Stimulated activated CD4-positive, alpha-beta T cell treated with anti-CD3 and anti-CD28 coated beads, Interleukin-12 subunit alpha, Interleukin-12 subunit beta, amount 100 ng/mL, for 4 hours (primary cell): ENCODE measurements around the gene ERP44.
A peak's percentile ranks its signal among the peaks of the same experiment; 100 is the strongest.
"Not testable (repeated sequence)": the region's sequence is repeated elsewhere in the genome, so short reads cannot be mapped to it uniquely, and the experiment has no call there.

ENCODE experiments used
- DNase-seq: peaks from one replicate; pipeline ENCODE4 v3.0.0-alpha.2; 2020

Gene ERP44

GRCh38 chr9:100098887-100099721, at the start of gene ERP44, which contains the start of gene INVS:
Gene ERP44 (minus strand): TSS chr9:100099000. CDS start chr9:100098840, 160 bp downstream.
Gene INVS (plus strand): TSS chr9:100099243. CDS start chr9:100104522, 5,279 bp downstream.
- peak; percentile 92 for DNase-seq

GRCh38 chr9:100145976-100146375, 47.2 kb upstream of the ERP44 start:
- not testable (repeated sequence) for DNase-seq

DNA sequence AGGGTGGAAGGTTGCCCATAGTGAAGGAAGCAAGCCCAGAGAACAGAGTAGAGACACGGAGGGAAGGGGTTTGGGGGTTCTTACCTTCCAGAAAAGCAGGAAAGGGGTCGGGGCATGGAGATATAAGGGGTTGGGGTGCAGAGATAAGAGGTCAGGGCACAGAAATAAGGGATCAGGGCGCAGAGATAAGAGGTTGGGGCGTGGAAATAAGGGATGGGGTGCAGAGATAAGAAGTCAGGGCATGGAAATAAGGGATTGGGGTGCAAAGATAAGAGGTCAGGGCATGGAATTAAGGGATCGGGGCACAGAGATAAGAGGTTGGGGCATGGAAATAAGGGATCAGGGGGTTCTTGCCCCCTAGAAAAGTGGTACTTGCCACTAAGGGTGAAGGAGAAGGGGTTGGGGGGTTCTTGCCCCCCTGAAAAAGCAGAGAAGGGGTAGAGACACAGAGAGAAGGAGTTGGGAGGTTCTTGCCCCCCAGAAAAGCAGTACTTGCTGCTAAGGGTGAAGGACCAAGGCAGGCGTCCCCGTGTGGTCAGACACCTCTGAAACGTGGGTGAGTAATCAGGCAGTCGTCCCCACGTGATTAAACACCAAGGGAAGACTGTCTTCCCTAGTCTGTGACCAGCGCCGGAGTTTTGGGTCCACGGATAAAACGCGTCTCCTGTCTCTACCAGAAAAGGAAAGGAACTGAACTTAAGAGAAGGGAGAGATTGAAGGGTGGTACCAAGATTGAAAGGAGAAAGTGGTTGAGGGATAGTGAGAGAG, 46.6 kb upstream of the ERP44 start:
- DNase-seq = not testable (repeated sequence)

DNA sequence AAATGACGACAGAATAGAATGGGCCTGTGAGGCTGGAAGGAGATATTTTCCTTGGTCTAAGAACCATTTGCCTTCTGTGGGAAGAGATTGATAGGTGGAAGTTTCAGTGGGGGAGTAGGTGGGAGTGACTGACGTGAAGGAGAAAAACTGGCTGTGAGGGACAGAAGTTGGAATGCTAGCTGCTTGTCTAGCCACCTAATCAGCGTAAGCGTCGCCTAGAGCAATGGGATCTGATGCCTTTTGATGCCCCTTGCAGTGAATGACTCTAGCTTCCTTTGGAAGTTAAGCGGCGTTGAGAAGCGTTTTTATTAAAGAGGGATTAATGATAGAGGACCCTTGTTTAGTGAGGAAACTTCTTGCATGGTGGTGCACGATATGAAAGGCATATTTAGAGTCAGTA, 43.1 kb upstream of the ERP44 start:
- not testable (repeated sequence) for DNase-seq

GRCh38 chr9:100140303-100140702, 41.5 kb upstream of the ERP44 start:
- DNase-seq = not testable (repeated sequence)

- not testable (repeated sequence) for DNase-seq
Observed at GRCh38 chr9:100136799-100137198, 38.0 kb upstream of the ERP44 start.

- no peak for DNase-seq
Observed at GRCh38 chr9:100134731-100135130, 35.9 kb upstream of the ERP44 start.

DNA sequence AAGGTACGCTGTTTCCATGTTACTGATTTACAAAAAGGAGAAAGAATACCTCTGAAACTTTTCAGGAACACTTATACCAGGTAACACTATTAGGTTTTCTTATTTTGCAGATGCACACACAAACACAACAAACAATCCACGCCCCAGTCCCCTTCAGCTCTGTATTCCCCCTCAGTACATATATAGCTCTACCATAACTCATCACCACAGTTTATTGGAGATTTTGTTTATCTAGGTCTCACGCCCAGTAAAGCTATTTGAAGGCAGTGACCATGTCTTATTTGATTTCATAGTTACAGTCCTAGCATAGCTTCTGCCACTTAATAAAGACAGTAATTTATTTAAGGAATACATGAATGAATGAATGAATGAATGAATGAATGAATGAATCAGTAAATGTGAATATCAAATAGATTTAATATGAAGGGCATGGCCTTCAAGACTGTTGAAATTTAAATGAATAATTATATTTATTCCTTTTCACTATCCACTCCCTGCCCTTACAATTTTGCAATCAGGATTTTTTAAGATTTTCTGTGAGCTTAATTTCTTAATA, 33.2 kb upstream of the ERP44 start:
- DNase-seq = no peak

- DNase-seq = no peak
Observed at GRCh38 chr9:100131216-100131615, 32.4 kb upstream of the ERP44 start.

DNA sequence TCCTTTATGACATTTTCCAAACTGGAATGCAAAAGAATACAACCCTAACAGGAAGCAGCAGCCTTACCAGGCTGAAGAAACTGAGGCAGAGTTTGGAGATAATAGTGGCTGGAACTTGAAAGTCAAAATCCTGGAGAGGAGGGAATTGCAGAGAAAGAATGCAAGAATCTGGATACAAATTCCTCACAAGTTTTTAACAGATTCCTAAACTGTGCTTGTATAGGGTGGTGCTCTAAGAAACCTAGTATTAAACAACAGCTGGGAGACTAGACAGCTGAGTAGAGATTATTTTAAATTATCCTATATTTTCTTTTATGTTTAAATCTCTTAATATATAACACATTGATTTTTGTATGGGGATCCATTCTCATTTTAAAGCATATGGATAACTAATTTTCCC, 31.0 kb upstream of the ERP44 start:
- no peak for DNase-seq

DNA sequence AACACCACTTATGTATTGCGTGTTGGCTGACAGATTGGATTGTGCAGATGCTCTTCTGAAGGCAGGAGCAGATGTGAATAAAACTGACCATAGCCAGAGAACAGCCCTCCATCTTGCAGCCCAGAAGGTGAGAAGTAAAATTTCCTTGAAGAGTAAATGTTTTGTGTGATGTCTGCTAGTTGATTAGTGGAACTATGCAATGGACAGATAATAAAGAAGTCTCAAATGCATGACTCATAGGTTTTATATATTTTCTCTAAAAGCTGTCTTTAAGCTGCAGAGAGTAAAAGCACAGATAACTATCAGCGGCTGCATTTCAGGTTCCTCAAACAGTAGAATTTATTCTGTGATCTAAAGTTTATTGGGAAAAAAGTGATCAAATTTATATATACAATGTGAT, 27.6 kb upstream of the ERP44 start:
- no peak for DNase-seq

DNA sequence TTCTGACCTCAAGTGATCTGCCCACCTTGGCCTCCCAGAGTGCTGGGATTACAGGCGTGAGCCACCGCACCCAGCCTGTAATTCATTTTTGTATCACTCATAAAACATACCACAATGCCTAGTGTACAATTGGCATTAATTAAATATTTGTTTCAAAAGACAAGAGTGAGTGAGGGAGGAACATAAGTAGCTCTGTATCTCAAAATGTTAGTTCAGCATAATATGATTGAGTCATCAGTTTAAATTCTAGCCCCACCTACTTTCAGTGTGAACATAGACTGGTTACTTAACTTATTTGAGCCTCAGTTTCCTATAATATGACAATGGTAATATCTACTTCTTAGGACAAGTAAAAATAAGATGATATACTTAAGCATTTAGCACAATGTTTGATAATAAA, 27.1 kb upstream of the ERP44 start:
- DNase-seq = no peak

- no peak for DNase-seq
Observed at GRCh38 chr9:100125236-100125635, 26.4 kb upstream of the ERP44 start.

DNA sequence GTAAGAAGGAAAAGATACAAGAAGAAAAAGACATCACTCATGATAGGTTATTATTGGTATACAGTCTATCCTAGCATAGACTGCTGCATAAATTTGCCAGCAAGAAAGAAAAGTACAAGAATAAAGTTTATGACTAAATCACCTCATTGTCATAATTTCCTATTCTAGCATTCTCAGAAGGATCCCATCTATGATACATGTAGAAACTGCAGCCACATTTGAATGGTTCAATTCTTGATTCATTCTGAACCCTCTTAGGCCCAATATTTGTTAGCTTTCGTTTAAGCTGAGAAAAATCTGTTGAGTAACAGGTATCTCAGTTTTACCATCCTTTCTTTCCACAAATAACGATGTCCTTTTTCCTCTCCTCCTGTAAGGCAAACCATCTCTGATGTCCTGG, 21.5 kb upstream of the ERP44 start:
- no peak for DNase-seq

DNA sequence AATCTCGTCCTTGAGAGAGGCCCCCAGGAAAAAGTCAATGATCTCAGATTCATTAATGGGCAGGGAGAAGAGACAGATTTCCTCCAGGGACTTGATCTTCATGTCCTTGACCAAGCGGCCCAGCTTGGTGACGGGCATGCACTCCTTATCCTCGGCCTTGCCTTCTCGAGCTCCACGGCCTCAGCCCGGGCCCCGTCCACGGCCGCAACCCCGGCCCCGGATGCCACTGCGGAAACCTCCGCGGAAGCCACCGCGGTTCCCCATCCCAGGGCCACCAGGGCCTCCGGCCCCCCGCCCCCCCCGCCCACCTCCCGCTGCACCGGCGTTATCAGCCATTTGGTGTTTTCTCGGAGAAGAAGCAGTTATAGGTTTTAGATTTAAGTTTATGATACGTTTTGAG, 18.5 kb upstream of the ERP44 start:
- no peak for DNase-seq

GRCh38 chr9:100112677-100113336, 14.0 kb upstream of the ERP44 start:
- no peak for DNase-seq

DNA sequence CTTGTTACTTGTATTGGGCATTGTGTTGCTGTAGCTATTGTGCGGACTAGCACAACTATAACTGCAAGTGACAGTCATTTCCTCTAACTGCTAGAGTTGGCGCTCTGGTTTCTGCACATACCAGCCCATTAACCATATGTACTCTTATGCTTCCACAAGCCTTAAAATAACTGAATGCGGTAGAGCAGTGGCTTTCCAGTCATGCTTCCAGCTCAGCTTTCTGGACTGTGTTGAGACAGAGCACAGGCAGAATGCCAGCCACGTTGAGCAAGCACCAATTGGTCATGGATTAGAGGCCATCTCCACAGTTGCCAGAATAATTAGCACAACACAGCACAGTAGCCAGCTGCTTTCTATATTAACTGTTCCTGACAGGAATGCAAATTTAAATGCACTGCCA, 12.4 kb upstream of the ERP44 start:
- DNase-seq = no peak

DNA sequence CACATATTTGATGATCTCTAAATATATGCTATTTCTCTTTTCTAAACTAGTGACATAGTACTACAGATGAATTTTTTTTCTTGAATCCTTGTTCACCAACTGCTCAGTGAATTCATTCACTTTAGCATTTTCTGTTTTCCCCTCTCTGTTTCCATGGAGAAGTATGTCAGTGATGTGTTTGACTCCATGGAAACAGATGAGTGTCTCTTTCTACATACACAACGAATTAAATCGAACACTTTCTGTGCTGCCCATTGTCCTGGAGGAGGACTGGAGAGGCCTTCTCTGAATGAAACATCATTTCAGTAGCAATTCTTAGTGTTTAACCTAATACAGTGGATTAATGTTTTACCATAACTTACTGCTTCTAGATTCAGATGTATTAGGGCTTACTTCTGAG, 9.8 kb upstream of the ERP44 start:
- no peak for DNase-seq

DNA sequence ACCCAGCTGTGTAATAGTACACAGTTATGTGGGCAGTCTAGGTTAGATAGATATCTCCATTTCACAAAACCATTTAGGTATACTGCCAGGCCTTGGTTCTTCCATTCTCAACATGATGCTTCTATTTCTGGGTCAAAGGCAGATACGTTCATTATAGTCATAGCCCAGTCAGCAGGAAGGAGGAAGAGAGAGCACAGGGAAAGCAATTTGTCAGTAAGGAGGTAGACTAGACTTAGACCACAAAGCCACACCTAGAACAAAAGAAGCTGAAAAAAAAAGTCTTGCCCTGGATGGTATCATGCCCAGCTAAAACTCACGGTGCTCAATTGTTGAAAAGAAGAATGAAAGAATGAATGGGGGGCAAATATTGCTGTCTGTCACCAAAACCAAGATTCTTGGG, 7.8 kb upstream of the ERP44 start:
- DNase-seq = no peak

DNA sequence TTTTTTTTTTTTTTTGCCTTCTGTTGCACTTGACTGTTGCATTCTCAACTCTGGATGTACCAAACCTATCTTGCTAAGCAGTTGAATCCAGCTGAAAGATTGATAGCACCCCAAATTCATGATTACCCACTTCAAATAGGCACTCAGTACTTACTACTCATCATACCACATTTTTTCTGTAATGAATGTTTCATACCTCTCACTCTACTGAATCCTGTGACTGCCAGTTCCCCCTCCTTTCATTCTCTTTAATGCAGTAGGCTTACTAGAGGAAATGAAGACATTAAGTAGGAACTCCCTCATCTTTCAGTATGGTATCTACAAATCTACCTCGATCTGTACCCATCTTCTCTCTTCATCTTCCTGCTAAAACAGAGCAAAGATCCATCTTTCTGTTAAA, 7.1 kb upstream of the ERP44 start:
- DNase-seq = no peak

GRCh38 chr9:100104314-100104713, 5.5 kb upstream of the ERP44 start:
- no peak for DNase-seq

DNA sequence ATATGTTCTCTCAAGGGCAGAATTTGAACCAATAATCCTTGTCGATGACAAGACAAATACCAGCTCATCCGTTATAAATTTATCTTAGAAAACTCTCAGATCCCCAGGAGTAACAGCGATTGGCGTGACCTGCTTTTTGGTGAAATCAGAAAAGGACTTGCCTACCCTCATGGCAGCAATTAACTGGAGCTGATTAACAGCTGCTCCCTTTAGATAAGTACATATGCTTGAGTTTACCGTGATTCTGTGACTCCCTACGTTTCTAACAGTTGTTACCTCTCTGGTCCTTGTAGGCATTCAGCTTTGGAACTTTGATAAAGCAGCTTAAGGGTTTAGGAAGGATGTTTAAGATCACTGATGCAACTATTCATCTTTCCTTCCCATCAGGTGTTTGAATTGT, 2.8 kb upstream of the ERP44 start:
- no peak for DNase-seq

DNA sequence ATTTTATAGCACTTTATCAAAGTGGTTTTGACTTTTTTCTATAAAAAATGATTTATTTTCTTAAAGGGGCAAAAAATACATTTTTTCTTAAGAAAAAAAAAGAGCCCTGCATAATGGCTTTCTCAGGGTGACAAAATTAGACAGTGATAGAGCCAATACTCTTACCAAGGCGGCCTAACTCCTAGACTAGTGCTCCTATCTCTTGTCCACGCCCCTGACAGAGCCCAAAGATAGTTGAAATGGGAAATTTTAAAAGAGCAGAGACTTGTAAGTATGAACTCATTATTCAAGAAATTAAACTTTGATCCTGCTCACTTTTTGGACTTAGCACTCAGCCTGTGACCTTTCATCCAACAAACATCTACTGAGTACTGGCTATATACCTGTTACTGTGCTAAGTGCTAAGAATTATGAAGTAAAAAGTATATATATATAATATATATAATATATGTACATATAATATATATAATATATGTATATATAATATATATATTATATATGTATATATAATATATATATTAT, 1.4 kb upstream of the ERP44 start:
- no peak for DNase-seq
